Keratinocyte (primary cell): Measurements from ENCODE around the gene KAT2B. TPM values are rescaled to one million over a fixed set of nuclear protein-coding genes. Genes with fewer than 3 reads are reported as not detected.

Source experiments
- DNase-seq: peaks from one replicate; pipeline ENCODE4 v3.0.0-alpha.2; 2011; ENCODE audit warnings: low read depth, missing footprints, low spot score
- FAIRE-seq: peaks from 2 replicates; lab custom pipeline; 2011; peaks lifted over from hg19 to GRCh38; lab: Jason Lieb, UNC
- H2AFZ ChIP-seq: 2 replicates; pipeline ENCODE4 v1.6.0; 2012; ENCODE audit warnings: low read length, control low read depth, inconsistent platforms; ENCODE audit not compliant: control insufficient read depth
- H3K27ac ChIP-seq: 2 replicates; pipeline ENCODE4 v1.5.1; 2011; ENCODE audit warnings: low read length; ENCODE audit not compliant: control insufficient read depth, insufficient read depth
- H3K27me3 ChIP-seq: 3 replicates; pipeline ENCODE4 v1.6.0; 2011; ENCODE audit warnings: low read length; ENCODE audit not compliant: control insufficient read depth, insufficient read depth; ENCODE audit errors: extremely low read depth
- H3K36me3 ChIP-seq, 2 experiments: 2 replicates in 1 of 2; 3 replicates in 1 of 2; pipeline ENCODE4 v1.5.1; 2011; ENCODE audit warnings: low read length in 2 of 2, mild to moderate bottlenecking in 1 of 2; ENCODE audit not compliant: control insufficient read depth in 2 of 2, insufficient read depth in 2 of 2; ENCODE audit errors: extremely low read depth in 1 of 2
- H3K4me1 ChIP-seq: 3 replicates; pipeline ENCODE4 v1.5.1; 2011; ENCODE audit warnings: low read length; ENCODE audit not compliant: control insufficient read depth, insufficient read depth; ENCODE audit errors: extremely low read depth
- H3K4me2 ChIP-seq: 3 replicates; pipeline ENCODE4 v1.6.0; 2011; ENCODE audit warnings: low read depth, low read length; ENCODE audit not compliant: control insufficient read depth, insufficient read depth; ENCODE audit errors: extremely low read depth
- H3K4me3 ChIP-seq, 3 experiments: fragments of 200-600 bp in 1 of 3; sonication (generic) in 1 of 3; 2 replicates in 2 of 3; 3 replicates in 1 of 3; pipeline ENCODE4 v1.5.1; 2011 to 2016; ENCODE audit warnings: low read length in 3 of 3, mild to moderate bottlenecking in 3 of 3, control low read depth in 2 of 3, inconsistent platforms in 1 of 3, low read depth in 1 of 3, mixed read lengths in 1 of 3, mixed run types in 1 of 3, moderate library complexity in 1 of 3; ENCODE audit not compliant: control insufficient read depth in 2 of 3, insufficient read depth in 2 of 3; ENCODE audit errors: extremely low read depth in 1 of 3
- H3K79me2 ChIP-seq: 2 replicates; pipeline ENCODE4 v1.6.0; 2012; ENCODE audit warnings: low read length; ENCODE audit not compliant: control insufficient read depth, insufficient read depth
- H3K9ac ChIP-seq: 3 replicates; pipeline ENCODE4 v1.6.0; 2011; ENCODE audit warnings: low read length; ENCODE audit not compliant: control insufficient read depth, insufficient read depth; ENCODE audit errors: extremely low read depth
- H3K9me1 ChIP-seq: 3 replicates; pipeline ENCODE4 v1.6.0; 2011; ENCODE audit warnings: low read length; ENCODE audit not compliant: control insufficient read depth, insufficient read depth; ENCODE audit errors: extremely low read depth
- H3K9me3 ChIP-seq: 2 replicates; pipeline ENCODE4 v1.5.1; 2012; ENCODE audit warnings: low read depth, low read length; ENCODE audit not compliant: control insufficient read depth
- H4K20me1 ChIP-seq: 3 replicates; pipeline ENCODE4 v1.6.0; 2011; ENCODE audit warnings: low read length; ENCODE audit not compliant: control insufficient read depth, insufficient read depth; ENCODE audit errors: extremely low read depth
- EZH2 ChIP-seq: IDR thresholded peaks from one replicate; pipeline ENCODE4 v1.6.1; 2012; ENCODE audit warnings: inconsistent platforms, mild to moderate bottlenecking, low read length, moderate library complexity
- dilution Hi-C: fragments of 300-500 bp; cut with MboI; formaldehyde crosslinking; loops from one replicate; pipeline ENCODE4 v1.7.0; 2020; ENCODE audit warnings: low sequenced_read_pairs; ENCODE audit not compliant: extremely low pct_ligation_motif_present
- polyA plus RNA-seq, 5 experiments: library from polyadenylated mRNA; depleted of rRNA in 3 of 5; stranded (reverse) in 3 of 5; stranded (forward) in 1 of 5; unstranded in 1 of 5; fragments of >200 nt; gene quantifications; 1 replicate in 1 of 5; 2 replicates in 3 of 5; 3 replicates in 1 of 5; pipeline versions ENCODE4 v1.2.1 to v1.2.3, GENCODE V29; 2011 to 2012; ENCODE audit warnings: missing spikeins in 2 of 5, low read depth in 1 of 5, low replicate concordance in 1 of 5
- TF ChIP-seq, protein P1 (sequence below), 3 experiments: IDR thresholded peaks in 1 of 3; conservative IDR thresholded peaks in 1 of 3; optimal IDR thresholded peaks in 1 of 3; 2 replicates in 2 of 3; 3 replicates in 1 of 3; pipeline versions ENCODE3 to v1.5.1; 2011; ENCODE audit warnings: low read length in 3 of 3, mild to moderate bottlenecking in 3 of 3, moderate library complexity in 2 of 3, control low read depth in 1 of 3, inconsistent platforms in 1 of 3; ENCODE audit not compliant: insufficient read depth in 2 of 3; ENCODE audit errors: extremely low read depth in 1 of 3

The KAT2B gene
- polyA plus RNA-seq, 1 donor (not counting 4 experiments of a cell fraction or from before 2014, with no cell fraction given), result 4.6 TPM

DNA sequence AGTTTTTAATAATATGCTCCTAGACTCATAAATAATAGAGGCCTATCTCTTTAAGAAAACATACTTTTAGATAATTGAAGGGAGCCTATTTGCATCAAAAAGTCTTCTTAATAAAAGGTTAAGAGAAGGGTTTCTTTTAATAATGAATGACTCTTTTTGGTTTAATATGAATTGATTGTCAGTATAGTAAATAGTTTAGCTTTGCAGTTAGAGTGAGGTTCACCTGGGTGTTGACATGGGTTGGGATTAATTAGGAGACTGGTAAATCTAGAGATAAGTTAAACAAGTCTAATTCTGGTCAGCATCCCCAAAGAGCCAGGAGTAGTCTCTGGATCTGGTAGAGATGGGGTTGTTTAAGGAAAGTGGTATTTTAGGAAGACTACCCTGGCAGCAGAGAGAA lies 43.0 kb downstream of the KAT2B start:
- Histone ChIP-seq H3K9me1 (no peaks in the 10 kb centered on the region), H3K36me3 (no peaks in the 10 kb centered on the region), H3K9ac (no peak overlapping the region), H3K9me3 (no peaks in the 10 kb centered on the region), H3K4me1 (peaks cover 8% of the 10 kb centered on the region), H3K27me3 (no peaks in the 10 kb centered on the region), H3K4me3 (no peak overlapping the region), H4K20me1 (no peaks in the 10 kb centered on the region), H3K4me2 (no peak overlapping the region), H2AFZ (no peak overlapping the region), H3K27ac (no peak overlapping the region), H3K79me2 (no peaks in the 10 kb centered on the region)
- DNase-seq (no peak), FAIRE-seq (no peak)
- TF ChIP-seq EZH2, result no peak
- TF ChIP-seq, protein P1, sequence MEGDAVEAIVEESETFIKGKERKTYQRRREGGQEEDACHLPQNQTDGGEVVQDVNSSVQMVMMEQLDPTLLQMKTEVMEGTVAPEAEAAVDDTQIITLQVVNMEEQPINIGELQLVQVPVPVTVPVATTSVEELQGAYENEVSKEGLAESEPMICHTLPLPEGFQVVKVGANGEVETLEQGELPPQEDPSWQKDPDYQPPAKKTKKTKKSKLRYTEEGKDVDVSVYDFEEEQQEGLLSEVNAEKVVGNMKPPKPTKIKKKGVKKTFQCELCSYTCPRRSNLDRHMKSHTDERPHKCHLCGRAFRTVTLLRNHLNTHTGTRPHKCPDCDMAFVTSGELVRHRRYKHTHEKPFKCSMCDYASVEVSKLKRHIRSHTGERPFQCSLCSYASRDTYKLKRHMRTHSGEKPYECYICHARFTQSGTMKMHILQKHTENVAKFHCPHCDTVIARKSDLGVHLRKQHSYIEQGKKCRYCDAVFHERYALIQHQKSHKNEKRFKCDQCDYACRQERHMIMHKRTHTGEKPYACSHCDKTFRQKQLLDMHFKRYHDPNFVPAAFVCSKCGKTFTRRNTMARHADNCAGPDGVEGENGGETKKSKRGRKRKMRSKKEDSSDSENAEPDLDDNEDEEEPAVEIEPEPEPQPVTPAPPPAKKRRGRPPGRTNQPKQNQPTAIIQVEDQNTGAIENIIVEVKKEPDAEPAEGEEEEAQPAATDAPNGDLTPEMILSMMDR (optimal IDR thresholded peaks at IDR 0.05 in 1 of 3, IDR thresholded peaks at IDR 0.05 in 1 of 3, conservative IDR thresholded peaks at IDR 0.05 in 1 of 3; ENCODE audit: extremely low read depth in 1 of 3, insufficient read depth in 2 of 3, low read length in 3 of 3), result no peak
- dilution Hi-C loops, result no loop called here

DNA sequence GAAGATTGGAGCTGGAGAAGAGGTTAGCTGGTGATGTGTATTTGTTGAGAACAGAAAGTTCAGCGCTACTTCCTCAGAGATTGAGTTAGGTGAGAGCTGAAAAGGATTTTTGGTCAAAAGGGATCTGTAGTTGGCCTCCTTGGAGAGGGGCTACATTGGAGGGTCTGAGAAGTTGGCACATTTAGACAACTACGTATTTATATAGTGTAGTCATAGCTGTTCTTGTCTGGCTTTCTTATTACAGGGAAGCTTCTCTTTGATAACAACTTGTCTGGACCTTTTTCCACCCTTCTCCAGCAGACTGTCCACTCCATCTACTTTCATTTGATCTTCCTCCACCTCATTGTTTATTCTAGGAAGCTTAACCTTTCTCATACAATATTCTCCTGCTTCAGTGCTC lies 43.7 kb downstream of the KAT2B start:
- no peak for FAIRE-seq

More for the DNA sequence above, 43.7 kb downstream of the KAT2B start:
- no peak overlapping the region for H3K9ac ChIP-seq
- H3K36me3 ChIP-seq, result no peaks in the 10 kb centered on the region
- TF ChIP-seq, protein P1 (optimal IDR thresholded peaks at IDR 0.05 in 1 of 3, IDR thresholded peaks at IDR 0.05 in 1 of 3, conservative IDR thresholded peaks at IDR 0.05 in 1 of 3; ENCODE audit: extremely low read depth in 1 of 3, insufficient read depth in 2 of 3, low read length in 3 of 3), result no peak
- no peak for TF ChIP-seq EZH2
- no peaks in the 10 kb centered on the region for H3K27me3 ChIP-seq
- no peaks in the 10 kb centered on the region for H3K9me3 ChIP-seq
- H3K4me1 ChIP-seq, result peaks cover 8% of the 10 kb centered on the region
- no peaks in the 10 kb centered on the region for H3K79me2 ChIP-seq
- DNase-seq, result no peak
- no peak overlapping the region for H3K4me2 ChIP-seq
- H4K20me1 ChIP-seq, result no peaks in the 10 kb centered on the region
- H3K9me1 ChIP-seq, result no peaks in the 10 kb centered on the region
- dilution Hi-C loops, result no loop called here
- no peak overlapping the region for H2AFZ ChIP-seq
- no peak overlapping the region for H3K4me3 ChIP-seq
- H3K27ac ChIP-seq, result no peak overlapping the region
